GM12891 (cell line): ENCODE results near the gene REST.

ENCODE experiments used
- PAX5 ChIP-seq: IDR thresholded peaks from 2 replicates; pipeline ENCODE4 v1.6.1; 2011; ENCODE audit warnings: low read length, moderate library complexity, mild to moderate bottlenecking; ENCODE audit not compliant: insufficient read depth, severe bottlenecking
- POLR2A ChIP-seq: IDR thresholded peaks from 2 replicates; pipeline ENCODE4 v1.6.1; 2011; ENCODE audit warnings: low read depth, low read length, control low read depth
- POLR2AphosphoS5 ChIP-seq: IDR thresholded peaks from 2 replicates; pipeline ENCODE4 v1.6.1; 2011; ENCODE audit warnings: low read depth, low read length, control low read depth
- SPI1 ChIP-seq: IDR thresholded peaks from 2 replicates; pipeline ENCODE4 v1.6.1; 2011; ENCODE audit warnings: low read depth, low read length, control low read depth
- TAF1 ChIP-seq: IDR thresholded peaks from 2 replicates; pipeline ENCODE4 v1.6.1; 2011; ENCODE audit warnings: low read depth, low read length, control low read depth

GRCh38 chr4:56931924-56932323, 24.2 kb downstream of the REST start:
- no peak for TF ChIP-seq PAX5
- no peak for TF ChIP-seq TAF1
- no peak for TF ChIP-seq POLR2AphosphoS5
- no peak for TF ChIP-seq POLR2A
- no peak for TF ChIP-seq SPI1
